BLaER1 (cell line): Measurements from ENCODE around the gene SLC6A3.

Source experiments
- H3K27ac ChIP-seq: shearing (Covaris generic); formaldehyde crosslinking; 2 replicates; pipeline ENCODE4 v1.8.1; 2022
- H3K27me3 ChIP-seq: shearing (Covaris generic); formaldehyde crosslinking; 2 replicates; pipeline ENCODE4 v1.8.1; 2022
- H3K36me3 ChIP-seq: shearing (Covaris generic); formaldehyde crosslinking; 2 replicates; pipeline ENCODE4 v1.8.1; 2022
- H3K4me1 ChIP-seq: shearing (Covaris generic); formaldehyde crosslinking; 2 replicates; pipeline ENCODE4 v1.8.1; 2022
- H3K4me2 ChIP-seq: shearing (Covaris generic); formaldehyde crosslinking; 2 replicates; pipeline ENCODE4 v1.8.1; 2022
- H3K4me3 ChIP-seq: shearing (Covaris generic); formaldehyde crosslinking; 2 replicates; pipeline ENCODE4 v1.8.1; 2022
- H3K9ac ChIP-seq: shearing (Covaris generic); formaldehyde crosslinking; 2 replicates; pipeline ENCODE4 v1.8.1; 2022
- H3K9me3 ChIP-seq: shearing (Covaris generic); formaldehyde crosslinking; 2 replicates; pipeline ENCODE4 v1.8.1; 2022
- H4K20me1 ChIP-seq: shearing (Covaris generic); formaldehyde crosslinking; 2 replicates; pipeline ENCODE4 v1.8.1; 2022
- Cebpa-rat ChIP-seq: shearing (Covaris generic); IDR thresholded peaks from 2 replicates; pipeline ENCODE4 v1.8.1; 2022

SLC6A3 gene

GRCh38 chr5:1399737-1400136, 45.5 kb downstream of the SLC6A3 start:
- H4K20me1 ChIP-seq: peaks cover 5% of the 10 kb centered on the region; the same call in 1 of the 2 replicates
- H3K4me1 ChIP-seq: peaks cover 33% of the 10 kb centered on the region
- H3K27me3 ChIP-seq: peaks cover 16% of the 10 kb centered on the region
- peak overlapping the region; percentile 89 for H3K4me2 ChIP-seq
- peak overlapping the region; percentile 17; the same call in 1 of the 2 replicates for H3K9ac ChIP-seq
- H3K27ac ChIP-seq: peak overlapping the region; percentile 69
- H3K9me3 ChIP-seq: no peaks in the 10 kb centered on the region
- TF ChIP-seq Cebpa-rat: no peak
- H3K4me3 ChIP-seq: no peak overlapping the region; the same call in 1 of the 2 replicates
- no peaks in the 10 kb centered on the region for H3K36me3 ChIP-seq

DNA sequence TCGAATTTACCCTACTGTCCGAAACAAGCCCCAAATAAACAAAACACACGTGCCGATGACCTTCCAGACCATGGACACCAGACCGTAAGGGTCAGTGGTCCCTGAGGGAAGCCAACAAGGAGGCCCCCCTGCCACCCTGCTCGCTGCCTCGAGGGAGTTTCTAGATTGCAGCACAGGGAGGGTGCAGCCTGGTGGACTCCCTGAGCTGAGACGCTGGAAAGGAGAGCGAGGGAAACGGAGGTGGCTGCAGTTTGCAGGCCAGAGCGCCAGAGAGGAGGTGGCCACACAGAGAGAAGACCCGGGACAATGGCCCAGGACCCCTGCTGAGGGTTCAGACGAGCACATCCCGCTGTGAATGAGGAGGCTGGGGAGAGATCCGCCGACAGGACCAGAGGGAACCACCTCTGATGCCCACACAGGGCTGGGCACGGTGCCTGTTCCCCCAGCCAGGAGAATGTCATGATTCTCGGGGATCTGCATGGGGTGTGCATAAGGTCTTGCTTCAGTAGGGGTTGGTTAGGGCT, 48.9 kb downstream of the SLC6A3 start:
- Histone ChIP-seq H4K20me1 (peaks cover 5% of the 10 kb centered on the region; the same call in 1 of the 2 replicates), H3K4me3 (no peak overlapping the region), H3K9me3 (no peaks in the 10 kb centered on the region), H3K4me1 (peaks cover 21% of the 10 kb centered on the region), H3K36me3 (no peaks in the 10 kb centered on the region), H3K9ac (no peak overlapping the region), H3K27me3 (peaks cover 32% of the 10 kb centered on the region), H3K27ac (no peak overlapping the region), H3K4me2 (no peak overlapping the region)
- no peak for TF ChIP-seq Cebpa-rat

DNA sequence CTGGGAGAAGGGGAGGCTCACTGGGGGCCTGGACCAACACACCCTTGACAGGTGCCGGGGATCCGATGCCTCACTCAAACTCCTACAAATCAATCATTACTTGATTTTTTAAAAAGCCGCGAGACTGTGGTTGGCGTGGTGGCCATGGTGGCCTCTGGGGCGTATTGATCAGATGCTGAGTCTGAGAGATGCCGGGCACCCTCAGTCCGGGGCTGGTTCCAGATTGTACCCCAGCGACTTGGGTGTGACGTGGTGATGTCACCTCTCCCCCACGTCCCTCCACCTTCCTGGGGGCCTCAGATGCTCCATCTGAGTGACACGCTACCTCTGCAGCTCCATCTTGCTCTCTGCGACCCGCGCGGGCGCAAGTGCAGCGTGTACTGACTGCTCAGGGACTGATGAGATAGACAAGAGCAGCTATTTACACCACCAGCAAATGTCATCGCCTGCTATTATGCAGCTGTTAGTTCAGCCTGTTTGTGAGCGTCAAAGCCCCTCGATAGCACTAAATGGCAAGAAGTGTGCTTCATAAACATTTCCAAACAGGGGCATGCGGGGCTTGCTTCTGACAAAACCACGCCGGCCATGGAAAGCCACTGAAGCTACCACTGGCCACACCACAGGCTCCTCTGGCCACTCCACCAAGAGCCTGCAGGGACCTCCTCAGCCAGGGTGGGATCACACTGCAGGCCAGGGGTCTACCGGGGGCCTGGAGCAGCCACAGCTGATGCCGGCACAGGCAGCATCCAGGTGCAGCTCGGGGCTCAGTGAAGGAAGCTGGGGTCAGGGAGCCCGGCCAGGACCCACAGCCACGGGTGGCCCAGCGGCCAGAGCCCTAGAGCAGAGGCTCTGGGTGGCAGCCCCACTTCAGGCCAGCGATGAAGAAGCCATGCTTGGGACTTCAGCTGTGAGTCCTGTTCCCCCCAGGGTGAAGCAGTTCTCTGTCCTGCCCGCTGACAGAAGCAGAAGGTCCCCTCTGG, 50.1 kb downstream of the SLC6A3 start:
- no peak for TF ChIP-seq Cebpa-rat
- H3K36me3 ChIP-seq: no peaks in the 10 kb centered on the region
- peaks cover 9% of the 10 kb centered on the region for H3K4me1 ChIP-seq
- peaks cover 34% of the 10 kb centered on the region for H3K27me3 ChIP-seq
- no peak overlapping the region for H3K4me3 ChIP-seq
- H3K9ac ChIP-seq: no peak overlapping the region
- H3K27ac ChIP-seq: no peak overlapping the region
- H4K20me1 ChIP-seq: peaks cover 5% of the 10 kb centered on the region; the same call in 1 of the 2 replicates
- no peak overlapping the region for H3K4me2 ChIP-seq
- no peaks in the 10 kb centered on the region for H3K9me3 ChIP-seq

DNA sequence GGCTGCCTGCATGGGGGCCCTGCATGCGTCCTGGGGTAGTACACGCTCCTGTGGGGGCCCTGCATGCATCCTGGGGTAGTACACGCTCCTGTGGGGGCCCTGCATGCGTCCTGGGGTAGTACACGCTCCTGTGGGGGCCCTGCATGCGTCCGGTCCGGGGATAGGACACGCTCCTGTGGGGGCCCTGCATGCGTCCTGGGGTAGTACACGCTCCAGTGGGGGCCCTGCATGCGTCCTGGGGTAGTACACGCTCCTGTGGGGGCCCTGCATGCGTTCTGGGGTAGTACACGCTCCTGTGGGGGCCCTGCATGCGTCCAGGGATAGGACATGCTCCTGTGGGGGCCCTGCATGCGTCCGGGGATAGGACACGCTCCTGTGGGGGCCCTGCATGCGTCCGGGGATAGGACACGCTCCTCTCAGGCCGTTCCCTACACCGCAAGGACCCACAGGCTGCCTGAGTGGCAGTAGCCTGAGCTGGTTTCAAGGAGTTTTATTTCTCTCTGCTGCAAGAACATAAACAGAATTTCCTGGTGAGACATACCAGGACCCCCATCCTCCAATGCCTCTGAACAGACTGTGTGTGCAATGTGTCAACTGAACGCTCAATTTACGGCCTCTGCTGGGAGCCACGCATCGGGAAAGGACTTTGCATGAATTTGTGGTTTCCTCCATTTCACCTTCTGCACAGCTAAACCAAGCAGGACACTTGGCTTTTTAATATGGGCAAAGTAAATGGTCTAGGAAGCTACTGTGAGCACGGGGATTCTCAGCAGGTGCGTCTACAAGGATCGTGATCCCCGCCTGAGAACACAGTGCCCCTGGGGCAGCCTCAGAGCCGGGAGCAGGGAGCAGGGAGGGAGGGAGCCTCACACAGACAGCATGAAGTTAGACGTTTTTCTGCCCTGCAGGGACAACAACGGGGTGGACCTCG, 51.4 kb downstream of the SLC6A3 start:
- Histone ChIP-seq H4K20me1 (peaks cover 5% of the 10 kb centered on the region; the same call in 1 of the 2 replicates), H3K27me3 (peaks cover 46% of the 10 kb centered on the region), H3K9me3 (no peaks in the 10 kb centered on the region), H3K36me3 (no peaks in the 10 kb centered on the region), H3K27ac (no peak overlapping the region), H3K4me1 (no peaks in the 10 kb centered on the region), H3K9ac (no peak overlapping the region), H3K4me3 (no peak overlapping the region), H3K4me2 (no peak overlapping the region)
- TF ChIP-seq Cebpa-rat: no peak

DNA sequence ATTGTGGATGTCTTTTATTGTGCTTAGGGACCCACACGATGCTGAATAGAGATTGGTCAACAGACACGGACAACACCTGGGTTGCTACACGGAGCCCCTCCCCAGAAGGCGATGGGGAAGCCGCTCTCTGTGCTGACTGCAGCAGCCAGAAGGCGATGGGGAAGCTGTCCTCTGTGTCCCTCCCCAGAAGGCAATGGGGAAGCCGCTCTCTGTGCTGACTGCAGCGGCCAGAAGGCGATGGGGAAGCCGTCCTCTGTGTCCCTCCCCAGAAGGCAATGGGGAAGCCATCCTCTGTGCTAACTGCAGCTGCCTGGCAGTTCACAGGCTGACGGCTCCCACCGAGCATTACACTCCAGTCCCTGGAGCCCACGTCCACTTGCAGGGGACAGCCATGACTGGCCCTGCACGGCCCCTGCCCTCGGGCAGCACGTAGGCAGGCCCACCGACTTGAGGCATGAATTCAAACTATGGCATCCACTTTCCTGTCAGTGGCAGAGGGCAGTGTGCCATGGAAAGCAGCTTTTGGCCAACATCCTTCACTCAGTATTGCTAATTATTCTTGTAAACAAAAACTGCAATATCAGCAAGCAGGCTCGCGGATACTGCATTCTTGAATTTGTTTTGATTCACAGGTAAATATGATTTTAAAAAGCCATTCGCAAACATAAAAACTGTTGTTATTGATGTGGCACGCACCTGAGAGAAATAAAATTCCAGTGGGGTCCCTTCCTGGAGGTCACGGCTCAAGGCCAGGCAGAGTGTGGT, 52.3 kb downstream of the SLC6A3 start:
- no peak overlapping the region for H3K4me3 ChIP-seq
- H3K36me3 ChIP-seq: no peaks in the 10 kb centered on the region
- H3K4me2 ChIP-seq: no peak overlapping the region
- no peak for TF ChIP-seq Cebpa-rat
- no peak overlapping the region for H3K27ac ChIP-seq
- no peaks in the 10 kb centered on the region for H3K9me3 ChIP-seq
- H3K27me3 ChIP-seq: peaks cover 55% of the 10 kb centered on the region
- H4K20me1 ChIP-seq: peaks cover 5% of the 10 kb centered on the region; the same call in 1 of the 2 replicates
- no peak overlapping the region for H3K9ac ChIP-seq
- no peaks in the 10 kb centered on the region for H3K4me1 ChIP-seq

DNA sequence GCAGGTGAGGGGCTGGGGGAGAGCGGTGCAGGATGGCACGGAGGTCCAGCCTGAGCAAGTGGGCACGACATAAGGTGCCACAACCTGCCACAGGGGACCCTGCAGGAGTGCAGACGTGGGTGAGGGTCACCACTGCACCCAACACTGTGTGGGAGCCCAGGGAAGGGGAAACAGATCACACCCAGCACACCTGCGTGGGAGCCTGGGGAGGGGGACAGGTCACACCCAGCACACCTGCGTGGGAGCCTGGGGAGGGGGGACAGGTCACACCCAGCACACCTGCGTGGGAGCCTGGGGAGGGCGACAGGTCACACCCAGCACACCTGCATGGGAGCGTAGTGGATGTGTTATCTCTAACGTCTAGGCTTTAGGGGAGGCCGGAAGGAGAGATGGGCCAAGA, 53.0 kb downstream of the SLC6A3 start:
- Histone ChIP-seq H3K4me2 (no peak overlapping the region), H3K27me3 (peaks cover 62% of the 10 kb centered on the region), H4K20me1 (peaks cover 5% of the 10 kb centered on the region; the same call in 1 of the 2 replicates), H3K9me3 (no peaks in the 10 kb centered on the region), H3K9ac (no peak overlapping the region), H3K36me3 (no peaks in the 10 kb centered on the region), H3K4me3 (no peak overlapping the region), H3K4me1 (no peaks in the 10 kb centered on the region), H3K27ac (no peak overlapping the region)
- no peak for TF ChIP-seq Cebpa-rat

DNA sequence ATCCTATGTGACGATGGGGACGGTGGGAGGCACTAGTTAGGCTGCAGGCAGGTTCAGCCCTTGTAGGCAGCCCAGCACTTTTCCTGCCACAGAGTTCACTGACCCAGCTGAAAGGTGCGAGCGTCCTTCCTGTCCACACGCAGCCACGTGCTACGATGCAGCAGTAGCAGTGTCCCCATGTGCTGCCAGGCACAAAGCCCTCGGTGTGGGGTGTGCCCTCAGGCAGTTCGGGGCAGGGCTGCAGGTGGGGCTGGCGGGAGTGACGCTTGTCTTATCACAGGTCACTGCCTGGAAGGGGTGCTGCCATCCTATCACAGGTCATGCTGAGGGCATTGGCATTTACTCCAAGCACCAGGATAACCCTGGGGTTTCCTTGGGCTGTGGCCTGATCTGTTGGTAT, 53.5 kb downstream of the SLC6A3 start:
- Histone ChIP-seq H3K4me2 (no peak overlapping the region), H3K36me3 (no peaks in the 10 kb centered on the region), H3K4me1 (peaks cover 5% of the 10 kb centered on the region), H3K27me3 (peaks cover 68% of the 10 kb centered on the region), H3K9me3 (no peaks in the 10 kb centered on the region), H3K4me3 (no peak overlapping the region), H4K20me1 (peaks cover 5% of the 10 kb centered on the region; the same call in 1 of the 2 replicates), H3K9ac (no peak overlapping the region), H3K27ac (no peak overlapping the region)
- TF ChIP-seq Cebpa-rat: no peak

DNA sequence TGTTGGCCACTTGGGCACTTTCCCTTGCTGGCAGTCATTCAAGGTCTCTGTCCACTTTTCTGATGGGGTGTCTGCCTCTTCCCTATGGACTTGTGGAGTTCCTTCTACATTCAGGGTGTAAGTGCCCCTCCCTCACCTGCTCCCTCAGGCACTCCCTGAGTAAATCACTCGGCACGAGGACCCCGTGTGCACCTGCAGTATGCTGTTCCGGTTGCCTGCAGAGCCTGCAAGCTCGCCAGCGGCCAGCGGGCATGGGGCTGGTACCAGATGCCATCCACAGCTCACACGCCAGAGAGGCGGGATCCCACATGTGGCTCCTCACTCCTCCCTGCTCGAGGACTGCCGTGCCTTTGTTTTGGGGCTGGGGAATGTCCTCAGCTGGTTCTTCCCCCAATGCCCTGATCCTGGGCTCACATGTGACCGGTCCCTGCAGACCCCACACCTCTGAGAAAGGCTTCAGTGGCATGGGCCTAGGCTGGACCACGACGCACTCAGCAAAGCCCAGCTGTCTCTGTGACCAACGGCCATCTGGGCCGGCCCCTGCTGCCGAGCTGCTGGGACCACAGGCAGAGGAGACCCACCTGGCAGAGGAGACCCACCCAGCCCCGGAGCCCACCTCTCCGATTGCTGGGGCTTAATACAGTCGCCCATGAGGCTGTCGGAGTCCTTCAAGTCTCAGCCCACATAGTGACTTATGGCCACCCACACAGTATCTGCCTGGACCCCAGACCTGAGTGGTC, 54.2 kb downstream of the SLC6A3 start:
- no peak for TF ChIP-seq Cebpa-rat
- H3K9ac ChIP-seq: no peak overlapping the region
- H3K4me2 ChIP-seq: no peak overlapping the region
- peaks cover under 1% of the 10 kb centered on the region; the same call in 1 of the 2 replicates for H4K20me1 ChIP-seq
- H3K27ac ChIP-seq: no peak overlapping the region
- no peak overlapping the region for H3K4me3 ChIP-seq
- H3K27me3 ChIP-seq: peaks cover 69% of the 10 kb centered on the region
- H3K4me1 ChIP-seq: peaks cover 10% of the 10 kb centered on the region
- H3K9me3 ChIP-seq: no peaks in the 10 kb centered on the region
- no peaks in the 10 kb centered on the region for H3K36me3 ChIP-seq
